GM20000 (cell line): ENCODE data around the gene NMB.
A peak's percentile ranks its signal among the peaks of the same experiment; 100 is the strongest.

Experiments used
- DNase-seq: peaks from one replicate; pipeline ENCODE4 v3.0.0; 2012; ENCODE audit warnings: low spot score
- CTCF ChIP-seq: IDR thresholded peaks from 2 replicates; pipeline ENCODE4 v1.5.1; 2012; ENCODE audit warnings: mild to moderate bottlenecking, control low read depth; ENCODE audit errors: extremely low read depth, missing control alignments

Gene NMB

GRCh38 chr15:84666373-84666772 is 8.4 kb upstream of the NMB start:
- no peak for TF ChIP-seq CTCF
- DNase-seq, result no peak

- TF ChIP-seq CTCF, result no peak
- no peak for DNase-seq
These were observed 3.0 kb upstream of the NMB start for GRCh38 chr15:84661001-84661400.

DNA sequence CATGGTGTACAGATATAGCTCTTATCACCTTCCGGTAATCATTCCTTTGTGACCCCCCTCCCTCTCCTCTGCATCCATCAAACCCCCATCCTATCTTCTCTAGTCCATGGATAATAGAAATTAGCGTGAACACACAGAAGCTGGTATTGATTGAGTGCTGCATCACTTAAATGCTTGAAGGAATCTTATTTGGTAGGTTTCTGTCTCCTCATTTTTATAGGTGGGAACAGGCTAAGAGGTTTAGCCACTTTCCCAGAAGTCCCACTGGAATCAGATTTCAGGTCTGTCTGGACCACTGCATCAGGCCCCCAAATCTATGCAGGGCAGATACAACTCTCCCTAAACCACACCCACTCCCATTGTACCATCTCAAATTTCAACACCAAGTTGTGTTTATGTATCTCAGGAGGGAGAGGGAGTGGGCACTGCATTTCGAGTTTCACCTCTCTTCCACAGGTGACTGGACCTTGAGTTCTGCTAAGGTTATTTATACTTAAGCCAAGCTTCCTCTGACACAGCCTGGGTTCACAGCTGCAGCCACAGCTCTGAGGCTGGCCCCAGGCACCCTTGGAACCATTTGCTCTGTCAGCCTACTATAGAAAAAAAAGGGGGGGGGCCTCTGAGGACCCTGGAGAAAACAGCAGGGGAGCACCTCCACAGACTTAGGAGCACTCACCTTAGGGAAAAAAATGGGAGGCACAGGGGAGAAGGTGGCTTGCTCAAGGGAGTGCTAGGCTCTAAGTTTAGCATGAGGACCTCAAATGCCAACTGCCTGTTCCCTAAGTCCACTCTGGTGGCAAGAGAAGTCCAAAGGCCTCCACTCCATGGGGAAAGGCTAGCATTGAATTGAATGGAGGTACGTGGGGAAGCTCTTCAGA is 2.1 kb upstream of the NMB start:
- no peak for DNase-seq

GRCh38 chr15:84658788-84659411 is 901 bp upstream of the NMB start:
- DNase-seq, result peak; percentile 19
- TF ChIP-seq CTCF, result no peak

More for the DNA sequence above, 2.1 kb upstream of the NMB start:
- no peak for TF ChIP-seq CTCF

GRCh38 chr15:84657748-84658079 is 285 bp downstream of the NMB start:
- DNase-seq, result no peak

DNA sequence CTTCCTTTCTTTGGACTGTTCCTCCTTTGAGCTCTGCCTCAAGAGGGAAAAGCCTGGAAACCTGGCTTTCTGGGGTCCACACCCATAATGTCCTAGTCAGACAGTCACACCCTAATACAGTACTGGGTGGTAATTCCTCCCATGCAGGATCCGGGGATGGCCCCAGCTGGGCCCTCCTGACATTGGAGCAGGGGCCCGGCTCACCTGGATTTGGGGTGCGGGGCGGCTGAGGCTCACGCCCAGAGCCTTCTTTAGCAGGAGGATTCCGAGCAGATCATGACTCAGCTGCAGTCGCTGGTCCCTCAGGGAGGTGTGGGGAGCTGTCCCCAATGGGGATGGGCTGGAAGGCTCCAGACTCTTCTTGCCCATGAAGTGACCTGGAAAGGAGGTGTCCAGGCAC is 1.0 kb downstream of the NMB start:
- no peak for DNase-seq
- TF ChIP-seq CTCF, result no peak

More at GRCh38 chr15:84657748-84658079, 285 bp downstream of the NMB start:
- TF ChIP-seq CTCF, result no peak

DNA sequence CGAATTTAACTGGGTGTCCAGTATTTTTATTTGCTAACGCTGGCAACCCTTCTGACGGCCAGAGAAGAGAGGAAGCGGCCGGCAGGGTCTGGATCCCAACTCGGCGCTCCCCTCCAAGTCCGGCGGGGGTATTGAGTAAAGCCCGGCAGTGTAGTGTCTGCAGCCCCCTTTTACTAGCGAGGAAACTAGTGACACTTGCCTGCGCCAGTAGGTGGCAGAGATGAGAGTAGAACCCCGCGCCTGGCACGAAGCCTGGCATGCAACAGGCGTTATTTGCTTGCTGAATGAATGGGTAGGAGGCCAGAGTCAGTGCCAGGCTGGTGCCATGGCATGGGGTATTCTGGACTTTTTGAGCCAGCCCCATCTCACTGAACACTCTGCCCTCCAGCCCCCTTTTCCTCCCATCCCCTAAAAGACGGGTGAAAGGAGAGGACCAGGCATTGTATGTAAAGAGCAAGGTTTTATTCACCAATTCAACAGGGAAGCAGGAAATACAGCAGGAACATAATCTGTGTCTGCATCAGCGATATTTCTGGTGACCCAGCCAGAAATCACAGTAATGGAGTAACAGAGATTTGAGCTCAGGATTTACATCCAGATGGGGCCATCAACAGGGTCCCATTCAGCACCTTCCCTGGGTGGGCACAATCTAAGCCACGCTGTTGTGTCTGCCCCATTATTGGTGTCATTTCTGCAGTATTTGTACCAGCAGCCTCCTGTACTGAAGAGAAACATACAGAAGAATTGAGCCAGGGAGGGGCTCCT is 3.1 kb downstream of the NMB start:
- DNase-seq, result peak; percentile 78
- TF ChIP-seq CTCF, result peak; percentile 51
